Stimulated activated CD8-positive, alpha-beta memory T cell treated with anti-CD3 and anti-CD28 coated beads, Interleukin-15, amount 100 ng/mL, for 4 hours (primary cell): ENCODE measurements around the gene PARP3.
"Not testable (repeated sequence)": the region's sequence is repeated elsewhere in the genome, so short reads cannot be mapped to it uniquely, and the experiment has no call there.

ENCODE experiments used
- DNase-seq, 2 donors: peaks; one replicate each; pipeline ENCODE4 v3.0.0-alpha.2; 2020; ENCODE audit warnings: low read depth in 2 of 2

The PARP3 gene

GRCh38 chr3:51941798-51942602, at the start of gene PARP3, which contains the start of gene RRP9:
Gene PARP3 (plus strand): TSS chr3:51942363. CDS start chr3:51943356, 993 bp downstream.
Gene RRP9 (minus strand): TSS chr3:51941904. CDS start chr3:51941867, 37 bp downstream.
- peak; percentile 99 for DNase-seq

GRCh38 chr3:51894391-51894790, 47.8 kb upstream of the PARP3 start:
- DNase-seq = no peak

GRCh38 chr3:51894939-51895338, 47.2 kb upstream of the PARP3 start:
- no peak for DNase-seq

- DNase-seq = no peak
These were observed 45.4 kb upstream of the PARP3 start for GRCh38 chr3:51896607-51897305.

- no peak for DNase-seq
These were observed 44.8 kb upstream of the PARP3 start for GRCh38 chr3:51897391-51897790.

GRCh38 chr3:51900043-51900442, 42.1 kb upstream of the PARP3 start:
- DNase-seq = not testable (repeated sequence)

- not testable (repeated sequence) for DNase-seq
These were observed 39.8 kb upstream of the PARP3 start for GRCh38 chr3:51902361-51902760.

- no peak for DNase-seq
These were observed 37.9 kb upstream of the PARP3 start for GRCh38 chr3:51904034-51904823.

GRCh38 chr3:51908026-51908425, 34.1 kb upstream of the PARP3 start:
- no peak for DNase-seq

- no peak for DNase-seq
These were observed 25.7 kb upstream of the PARP3 start for GRCh38 chr3:51916418-51916817.

GRCh38 chr3:51921081-51921578, 21.0 kb upstream of the PARP3 start:
- no peak for DNase-seq

GRCh38 chr3:51927061-51927977, 14.8 kb upstream of the PARP3 start:
- no peak for DNase-seq

GRCh38 chr3:51928438-51928837, 13.7 kb upstream of the PARP3 start:
- DNase-seq = no peak

GRCh38 chr3:51928981-51929380, 13.2 kb upstream of the PARP3 start:
- DNase-seq = not testable (repeated sequence)

GRCh38 chr3:51929420-51930003, 12.7 kb upstream of the PARP3 start:
- DNase-seq = no peak

- DNase-seq = no peak
These were observed 11.7 kb upstream of the PARP3 start for GRCh38 chr3:51930439-51930838.

GRCh38 chr3:51931756-51932155, 10.4 kb upstream of the PARP3 start:
- no peak for DNase-seq

- DNase-seq = no peak
These were observed 9.4 kb upstream of the PARP3 start for GRCh38 chr3:51932471-51933370.

- no peak for DNase-seq
These were observed 8.6 kb upstream of the PARP3 start for GRCh38 chr3:51933471-51934138.
